Stomach (tissue), 4 donors: Measurements from ENCODE around the gene PLIN3.

Experiments used
- POLR2A ChIP-seq, 4 donors: fragments of 450-650 bp; IDR thresholded peaks; one replicate each; pipeline ENCODE4 v1.6.1; 2016; ENCODE audit warnings: antibody characterized with exemption in 4 of 4, control low read depth in 2 of 4, mild to moderate bottlenecking in 1 of 4, moderate library complexity in 1 of 4
- TF ChIP-seq, protein P1 (sequence below), 7 experiments: fragments of 450-650 bp in 4 of 7; fragments of 200-600 bp in 3 of 7; sonication (generic) in 3 of 7; IDR thresholded peaks; one replicate each; pipeline ENCODE4 v1.5.1; 2016 to 2019; ENCODE audit warnings: antibody characterized with exemption in 7 of 7, control low read depth in 2 of 7, mild to moderate bottlenecking in 1 of 7

DNA sequence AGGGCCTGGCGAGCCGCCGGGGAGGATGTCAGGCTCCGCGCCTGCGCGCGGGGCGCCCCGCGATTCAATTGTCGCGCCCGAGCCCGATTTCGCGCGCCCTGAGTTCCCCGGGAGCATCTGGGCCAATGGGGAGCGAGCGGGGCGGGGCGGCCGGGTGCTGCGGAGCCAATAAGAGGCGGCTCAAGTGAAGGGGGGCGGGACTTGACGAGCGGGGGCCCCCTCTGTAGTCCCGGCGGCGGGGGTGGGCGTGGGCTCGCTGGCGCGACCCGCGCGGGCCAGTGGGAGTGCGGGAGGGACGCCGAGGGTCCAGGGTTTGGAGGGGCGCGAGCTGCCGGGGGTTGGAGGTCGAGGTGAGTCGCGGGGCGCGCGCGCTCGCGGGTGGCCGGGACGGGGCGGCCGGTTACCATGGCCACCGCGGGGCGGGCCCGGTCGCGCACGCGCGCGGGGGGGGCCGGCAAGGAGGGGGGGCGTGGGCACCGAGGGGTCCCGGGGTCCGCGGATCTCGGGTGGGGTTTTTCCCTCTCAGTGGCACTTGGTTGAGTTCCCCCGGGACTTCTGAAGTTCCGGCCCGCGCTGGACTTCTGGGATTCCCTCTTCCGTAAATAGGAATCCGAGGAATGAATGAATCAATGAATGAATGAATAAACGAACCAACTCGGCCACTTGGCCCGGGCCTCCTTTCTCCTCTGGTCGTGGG lies 42.6 kb upstream of the PLIN3 start:
- TF ChIP-seq, protein P1, sequence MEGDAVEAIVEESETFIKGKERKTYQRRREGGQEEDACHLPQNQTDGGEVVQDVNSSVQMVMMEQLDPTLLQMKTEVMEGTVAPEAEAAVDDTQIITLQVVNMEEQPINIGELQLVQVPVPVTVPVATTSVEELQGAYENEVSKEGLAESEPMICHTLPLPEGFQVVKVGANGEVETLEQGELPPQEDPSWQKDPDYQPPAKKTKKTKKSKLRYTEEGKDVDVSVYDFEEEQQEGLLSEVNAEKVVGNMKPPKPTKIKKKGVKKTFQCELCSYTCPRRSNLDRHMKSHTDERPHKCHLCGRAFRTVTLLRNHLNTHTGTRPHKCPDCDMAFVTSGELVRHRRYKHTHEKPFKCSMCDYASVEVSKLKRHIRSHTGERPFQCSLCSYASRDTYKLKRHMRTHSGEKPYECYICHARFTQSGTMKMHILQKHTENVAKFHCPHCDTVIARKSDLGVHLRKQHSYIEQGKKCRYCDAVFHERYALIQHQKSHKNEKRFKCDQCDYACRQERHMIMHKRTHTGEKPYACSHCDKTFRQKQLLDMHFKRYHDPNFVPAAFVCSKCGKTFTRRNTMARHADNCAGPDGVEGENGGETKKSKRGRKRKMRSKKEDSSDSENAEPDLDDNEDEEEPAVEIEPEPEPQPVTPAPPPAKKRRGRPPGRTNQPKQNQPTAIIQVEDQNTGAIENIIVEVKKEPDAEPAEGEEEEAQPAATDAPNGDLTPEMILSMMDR (IDR thresholded peaks at IDR 0.05): no peak
- no peak for TF ChIP-seq POLR2A (IDR thresholded peaks at IDR 0.05)
